HFF-Myc (cell line): ENCODE measurements around the gene KCND3.

Experiments used
- DNase-seq: peaks from one replicate; pipeline ENCODE4 v3.0.0-alpha.2; 2011; ENCODE audit warnings: low read depth; ENCODE audit errors: extremely low read depth
- H3K4me3 ChIP-seq: replicated peaks from 2 replicates; pipeline ENCODE4 v1.5.1; 2011; ENCODE audit warnings: low read depth, mild to moderate bottlenecking, control low read depth, low read length
- TF ChIP-seq, protein P1 (sequence below): IDR thresholded peaks from 2 replicates; pipeline ENCODE4 v1.5.1; 2012; ENCODE audit warnings: mild to moderate bottlenecking, low read depth, low read length, control low read depth; ENCODE audit errors: missing control alignments

The KCND3 gene

DNA sequence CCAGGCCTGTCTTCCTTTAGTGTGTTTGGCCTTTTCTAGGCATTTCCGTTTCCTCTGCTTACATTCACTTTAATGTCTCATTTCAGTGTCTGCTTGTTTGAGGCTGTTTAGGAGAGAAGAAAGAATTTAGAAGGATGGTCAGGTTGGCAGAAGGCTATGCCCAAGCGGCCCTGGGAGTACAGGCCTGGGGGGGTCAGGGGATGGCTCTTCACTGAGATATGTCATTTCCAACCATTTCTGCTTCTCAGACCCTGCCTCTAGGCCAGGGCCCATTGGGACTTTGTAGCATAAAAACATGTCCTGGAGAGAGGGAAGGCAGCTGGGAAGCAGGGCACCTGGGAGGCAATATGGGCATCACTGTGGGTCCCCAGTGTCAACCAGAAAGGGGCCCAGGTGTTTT is 147.7 kb downstream of the KCND3 start:
- DNase-seq: no peak
- no peak overlapping the region for H3K4me3 ChIP-seq
- TF ChIP-seq, protein P1, sequence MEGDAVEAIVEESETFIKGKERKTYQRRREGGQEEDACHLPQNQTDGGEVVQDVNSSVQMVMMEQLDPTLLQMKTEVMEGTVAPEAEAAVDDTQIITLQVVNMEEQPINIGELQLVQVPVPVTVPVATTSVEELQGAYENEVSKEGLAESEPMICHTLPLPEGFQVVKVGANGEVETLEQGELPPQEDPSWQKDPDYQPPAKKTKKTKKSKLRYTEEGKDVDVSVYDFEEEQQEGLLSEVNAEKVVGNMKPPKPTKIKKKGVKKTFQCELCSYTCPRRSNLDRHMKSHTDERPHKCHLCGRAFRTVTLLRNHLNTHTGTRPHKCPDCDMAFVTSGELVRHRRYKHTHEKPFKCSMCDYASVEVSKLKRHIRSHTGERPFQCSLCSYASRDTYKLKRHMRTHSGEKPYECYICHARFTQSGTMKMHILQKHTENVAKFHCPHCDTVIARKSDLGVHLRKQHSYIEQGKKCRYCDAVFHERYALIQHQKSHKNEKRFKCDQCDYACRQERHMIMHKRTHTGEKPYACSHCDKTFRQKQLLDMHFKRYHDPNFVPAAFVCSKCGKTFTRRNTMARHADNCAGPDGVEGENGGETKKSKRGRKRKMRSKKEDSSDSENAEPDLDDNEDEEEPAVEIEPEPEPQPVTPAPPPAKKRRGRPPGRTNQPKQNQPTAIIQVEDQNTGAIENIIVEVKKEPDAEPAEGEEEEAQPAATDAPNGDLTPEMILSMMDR: no peak

DNA sequence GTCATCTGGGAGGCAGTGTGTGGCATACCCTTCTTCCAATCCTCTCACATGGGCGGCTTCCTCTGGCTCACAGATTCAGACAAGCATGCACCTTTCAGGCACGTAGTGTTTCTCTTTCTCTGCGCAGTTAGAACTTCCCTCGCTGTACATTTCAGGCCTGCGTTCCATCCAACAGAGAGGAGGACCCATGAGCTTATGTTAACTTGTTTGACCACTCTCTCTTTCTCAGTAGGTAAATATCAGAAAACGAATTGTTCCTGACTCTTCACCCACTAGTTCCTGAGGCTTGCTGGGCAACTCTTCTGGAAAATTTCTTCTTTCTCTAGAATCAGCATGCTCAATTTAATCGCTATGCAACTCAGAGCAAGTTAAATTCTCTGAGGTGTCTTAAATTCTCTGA is 148.3 kb downstream of the KCND3 start:
- DNase-seq: no peak
- TF ChIP-seq, protein P1: no peak
- no peak overlapping the region for H3K4me3 ChIP-seq

DNA sequence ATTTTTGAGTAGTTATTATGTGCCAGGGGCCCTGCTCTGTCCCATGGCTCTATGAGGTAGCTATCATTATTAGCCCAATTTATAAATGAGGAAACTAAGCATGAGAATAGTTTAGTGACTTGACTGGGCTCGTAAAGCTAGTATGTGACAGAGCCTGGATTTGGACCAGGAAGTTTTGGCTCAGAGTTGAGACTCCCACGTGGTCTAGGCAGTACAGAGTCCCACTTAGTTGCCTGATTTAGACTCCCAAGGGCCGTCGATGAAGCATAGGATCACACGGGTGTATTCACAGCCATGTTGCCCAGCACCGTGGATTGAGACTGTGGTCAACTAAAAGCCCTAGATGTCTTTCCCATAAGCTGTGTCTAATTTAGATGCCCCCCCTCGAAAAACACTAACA is 152.1 kb downstream of the KCND3 start:
- TF ChIP-seq, protein P1: no peak
- no peak overlapping the region for H3K4me3 ChIP-seq
- no peak for DNase-seq

DNA sequence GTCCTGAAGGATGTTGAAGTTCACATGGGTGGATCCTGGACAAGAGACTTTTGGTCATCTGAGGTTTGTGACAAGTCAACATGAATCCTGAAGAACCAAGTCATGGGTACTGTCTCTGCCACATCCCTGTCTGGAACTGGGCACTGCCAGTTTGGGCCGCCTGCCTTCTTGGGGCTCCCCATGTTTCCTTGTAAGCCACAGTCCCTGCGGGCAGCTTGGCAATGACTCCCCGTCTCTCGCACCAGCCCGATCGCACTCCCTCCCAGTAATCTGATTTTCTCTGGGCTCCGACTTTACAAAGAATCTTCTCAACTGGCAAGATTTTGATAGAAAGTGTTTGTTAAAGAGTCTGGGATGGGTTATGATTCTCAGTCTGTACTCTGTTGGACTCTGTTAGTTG is 153.4 kb downstream of the KCND3 start:
- no peak overlapping the region for H3K4me3 ChIP-seq
- TF ChIP-seq, protein P1: no peak
- no peak for DNase-seq

DNA sequence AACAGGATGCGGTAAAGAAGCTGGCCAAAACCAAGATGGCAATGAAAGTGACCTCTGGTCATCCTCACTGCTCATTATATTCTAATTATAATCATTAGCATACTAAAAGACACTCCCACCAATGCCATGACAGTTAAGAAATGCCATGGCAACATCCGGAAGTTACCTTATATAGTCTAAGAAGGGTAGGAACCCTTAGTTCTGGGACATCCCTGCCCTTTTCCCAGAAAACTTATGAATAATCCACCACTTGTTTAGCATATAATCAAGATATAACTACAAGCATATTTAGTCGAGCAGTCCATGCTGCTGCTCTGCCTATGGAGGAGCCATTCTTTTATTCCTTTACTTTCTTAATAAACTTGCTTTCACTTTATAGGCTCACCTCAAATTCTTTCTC is 154.0 kb downstream of the KCND3 start:
- DNase-seq: no peak
- no peak overlapping the region for H3K4me3 ChIP-seq
- TF ChIP-seq, protein P1: no peak

DNA sequence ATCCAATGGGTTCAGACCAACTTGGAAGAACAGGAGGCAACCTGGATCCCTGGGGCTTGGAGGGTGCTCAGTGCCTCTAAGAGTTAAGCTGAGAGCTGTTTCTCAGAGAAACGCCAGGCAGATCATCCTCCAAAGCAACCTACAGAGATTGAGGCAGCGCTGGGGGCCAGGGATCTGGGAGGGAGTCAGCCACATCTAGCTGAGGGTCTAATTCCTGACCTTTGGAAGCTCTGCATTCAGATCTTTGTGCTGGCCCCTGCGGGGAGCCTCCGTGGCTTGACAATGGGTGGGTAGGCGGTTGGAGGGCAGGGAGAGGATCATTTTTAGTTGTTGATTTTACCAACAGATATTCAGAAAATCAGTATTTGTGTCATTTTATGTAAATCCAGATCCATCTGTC is 154.5 kb downstream of the KCND3 start:
- no peak overlapping the region for H3K4me3 ChIP-seq
- DNase-seq: no peak
- TF ChIP-seq, protein P1: no peak

DNA sequence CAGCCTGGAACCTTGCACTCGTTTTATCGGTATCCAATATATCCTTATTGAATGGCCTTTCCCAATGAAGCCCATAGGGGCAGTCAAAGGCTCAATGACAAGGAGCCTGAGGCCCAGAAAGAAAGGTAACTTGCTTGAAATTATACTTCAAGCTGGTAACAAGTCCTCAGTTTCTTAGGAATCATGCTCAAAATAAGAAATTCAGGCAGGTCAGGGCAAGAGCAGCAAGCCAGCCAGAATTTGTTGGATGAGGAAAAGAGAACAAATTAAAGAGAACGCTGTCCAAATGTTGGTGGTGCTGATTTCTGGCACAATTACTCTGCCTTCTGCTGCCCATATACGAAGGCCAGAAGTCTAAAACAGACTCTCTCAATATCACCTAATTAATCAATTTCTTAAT is 156.1 kb downstream of the KCND3 start:
- TF ChIP-seq, protein P1: no peak
- H3K4me3 ChIP-seq: no peak overlapping the region
- DNase-seq: no peak
